Osteoblast (primary cell): Measurements from ENCODE around the gene PPP1R12A. TPM values are rescaled to one million over a fixed set of nuclear protein-coding genes. Genes with fewer than 3 reads are reported as not detected.
"Not testable (repeated sequence)": the region's sequence is repeated elsewhere in the genome, so short reads cannot be mapped to it uniquely, and the experiment has no call there.

Source experiments
- DNase-seq: peaks from one replicate; pipeline ENCODE4 v3.0.0; 2011; ENCODE audit warnings: low spot score, mixed read lengths; ENCODE audit not compliant: insufficient read length; ENCODE audit errors: missing footprints
- H2AFZ ChIP-seq: 2 replicates; pipeline ENCODE4 v1.6.0; 2011; ENCODE audit warnings: mild to moderate bottlenecking, low read length
- H3K27ac ChIP-seq: 2 replicates; pipeline ENCODE4 v1.5.1; 2011; ENCODE audit warnings: mild to moderate bottlenecking, low read depth, low read length, moderate library complexity
- H3K27me3 ChIP-seq: 2 replicates; pipeline ENCODE4 v1.6.0; 2012; ENCODE audit warnings: mild to moderate bottlenecking, control low read depth, inconsistent platforms, low read length, moderate library complexity; ENCODE audit not compliant: insufficient read depth
- H3K36me3 ChIP-seq: 2 replicates; pipeline ENCODE4 v1.5.1; 2011; ENCODE audit warnings: mild to moderate bottlenecking, low read length, control low read depth, moderate library complexity; ENCODE audit not compliant: insufficient read depth
- H3K4me1 ChIP-seq: 2 replicates; pipeline ENCODE4 v1.5.1; 2011; ENCODE audit warnings: mild to moderate bottlenecking, low read length, control low read depth, moderate library complexity; ENCODE audit not compliant: insufficient read depth
- H3K4me2 ChIP-seq: 2 replicates; pipeline ENCODE4 v1.6.0; 2011; ENCODE audit warnings: mild to moderate bottlenecking, low read length; ENCODE audit not compliant: insufficient read depth
- H3K4me3 ChIP-seq: fragments of 200-600 bp; sonication (generic); 3 replicates; pipeline ENCODE4 v1.5.1; 2012; ENCODE audit warnings: mild to moderate bottlenecking, low read length, inconsistent platforms; ENCODE audit not compliant: insufficient read depth
- H3K79me2 ChIP-seq: 2 replicates; pipeline ENCODE4 v1.6.0; 2012; ENCODE audit warnings: mild to moderate bottlenecking, low read length, control low read depth, inconsistent platforms; ENCODE audit not compliant: insufficient read depth
- H3K9me3 ChIP-seq: 2 replicates; pipeline ENCODE4 v1.5.1; 2011; ENCODE audit warnings: low read depth, low read length, control low read depth
- H4K20me1 ChIP-seq: 2 replicates; pipeline ENCODE4 v1.6.0; 2012; ENCODE audit warnings: mild to moderate bottlenecking, low read length, control low read depth; ENCODE audit not compliant: insufficient read depth
- CTCF ChIP-seq: IDR thresholded peaks from 2 replicates; pipeline ENCODE4 v1.5.1; 2011; ENCODE audit warnings: mild to moderate bottlenecking, low read depth, low read length, moderate library complexity; ENCODE audit errors: extremely low read depth
- total RNA-seq: library from RNA; depleted of rRNA; stranded (reverse); fragments of >200 nt; gene quantifications from 2 replicates; pipeline ENCODE4 v1.2.3, GENCODE V29; 2012

Gene PPP1R12A
- total RNA-seq, 1 donor: 165 TPM

GRCh38 chr12:79818856-79819255 lies 116.0 kb downstream of the PPP1R12A start:
- H3K27me3 ChIP-seq: no peaks in the 10 kb centered on the region
- peaks cover 24% of the 10 kb centered on the region for H3K36me3 ChIP-seq
- no peak for TF ChIP-seq CTCF
- DNase-seq: no peak
- H3K9me3 ChIP-seq: no peaks in the 10 kb centered on the region
- no peaks in the 10 kb centered on the region for H3K4me1 ChIP-seq
- H2AFZ ChIP-seq: no peak overlapping the region
- H3K79me2 ChIP-seq: peaks cover 22% of the 10 kb centered on the region
- no peak overlapping the region for H3K27ac ChIP-seq
- no peak overlapping the region for H3K4me2 ChIP-seq
- no peak overlapping the region for H3K4me3 ChIP-seq
- H4K20me1 ChIP-seq: no peaks in the 10 kb centered on the region

GRCh38 chr12:79784366-79785065 lies 150.4 kb downstream of the PPP1R12A start:
- H3K4me3 ChIP-seq, H3K79me2 ChIP-seq, H3K9me3 ChIP-seq, H4K20me1 ChIP-seq, H3K27me3 ChIP-seq, DNase-seq, H2AFZ ChIP-seq, H3K4me2 ChIP-seq: not testable (repeated sequence)
- peak overlapping the region; percentile 3 for H3K27ac ChIP-seq
- H3K4me1 ChIP-seq: peaks cover 34% of the 10 kb centered on the region
- H3K36me3 ChIP-seq: peaks cover 42% of the 10 kb centered on the region

GRCh38 chr12:79782172-79782900 lies 152.6 kb downstream of the PPP1R12A start:
- Histone ChIP-seq H2AFZ (no peak overlapping the region), H3K36me3 (peaks cover 23% of the 10 kb centered on the region), H3K4me3 (no peak overlapping the region), H3K4me1 (peaks cover 39% of the 10 kb centered on the region), H3K27ac (peak overlapping the region; percentile 71), H3K27me3 (no peaks in the 10 kb centered on the region), H3K9me3 (no peaks in the 10 kb centered on the region), H4K20me1 (no peaks in the 10 kb centered on the region), H3K4me2 (peak overlapping the region; percentile 35), H3K79me2 (no peaks in the 10 kb centered on the region)
- no peak for TF ChIP-seq CTCF
- DNase-seq: peak; percentile 81

DNA sequence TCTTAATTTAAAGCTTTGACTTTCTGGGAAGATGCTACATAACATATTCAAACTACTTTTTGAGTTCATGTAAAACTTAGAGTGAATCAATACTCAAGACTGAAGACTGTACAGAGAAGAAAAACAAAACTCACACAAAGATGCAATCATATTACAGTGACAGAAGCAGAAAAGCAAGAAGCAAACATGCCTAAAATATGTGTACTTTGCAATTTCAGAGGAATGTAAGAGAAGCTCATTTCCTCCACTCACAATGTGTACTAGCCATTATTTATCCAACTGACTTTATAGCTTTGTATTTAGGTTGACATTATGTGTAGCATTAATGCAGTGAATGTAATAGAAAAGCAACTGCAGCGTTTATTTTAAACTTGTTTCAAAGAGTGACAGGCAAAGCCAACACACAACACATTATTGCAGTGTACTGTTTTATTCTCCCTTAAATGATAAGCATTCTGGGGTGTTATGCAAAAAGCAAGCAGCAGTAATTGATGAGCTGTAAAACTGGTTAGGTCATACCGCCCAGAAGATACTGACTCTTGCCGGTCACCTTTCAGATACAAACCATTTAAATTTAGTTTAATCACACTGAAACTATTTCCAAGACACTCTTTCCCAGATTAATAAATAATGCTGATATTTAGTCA lies 156.0 kb downstream of the PPP1R12A start:
- Histone ChIP-seq H3K27ac (no peak overlapping the region), H3K79me2 (no peaks in the 10 kb centered on the region), H2AFZ (no peak overlapping the region), H3K27me3 (no peaks in the 10 kb centered on the region), H3K9me3 (no peaks in the 10 kb centered on the region), H3K4me2 (no peak overlapping the region), H3K36me3 (peaks cover 24% of the 10 kb centered on the region), H3K4me3 (no peak overlapping the region), H3K4me1 (peaks cover 43% of the 10 kb centered on the region), H4K20me1 (no peaks in the 10 kb centered on the region)
- DNase-seq: no peak
- TF ChIP-seq CTCF: no peak
